Thymus (tissue), 11 donors: Measurements from ENCODE around the gene NXPH2. TPM values are rescaled to one million over a fixed set of nuclear protein-coding genes. Genes with fewer than 3 reads are reported as not detected.
"Not testable (repeated sequence)": the region's sequence is repeated elsewhere in the genome, so short reads cannot be mapped to it uniquely, and the experiment has no call there.

Experiments
- DNase-seq, 9 donors: peaks; one replicate each; pipeline ENCODE4 v3.0.0-alpha.2; 2013; ENCODE audit warnings: low spot score in 9 of 9, low read depth in 6 of 9, missing footprints in 1 of 9
- H3K27ac ChIP-seq, 2 donors: one replicate each; pipeline ENCODE4 v1.5.1; 2013; ENCODE audit warnings: control low read depth in 1 of 2, low read depth in 1 of 2, low read length in 1 of 2, mild to moderate bottlenecking in 1 of 2, moderate library complexity in 1 of 2
- H3K27me3 ChIP-seq, 2 donors: one replicate each; pipeline ENCODE4 v1.5.1; 2013; ENCODE audit warnings: low read length in 1 of 2; ENCODE audit not compliant: control insufficient read depth in 2 of 2, insufficient read depth in 1 of 2
- H3K36me3 ChIP-seq, 2 donors: one replicate each; pipeline ENCODE4 v1.5.1; 2013; ENCODE audit warnings: low read length in 1 of 2, mild to moderate bottlenecking in 1 of 2, moderate library complexity in 1 of 2; ENCODE audit not compliant: control insufficient read depth in 2 of 2, insufficient read depth in 2 of 2
- H3K4me1 ChIP-seq, 2 donors: one replicate each; pipeline ENCODE4 v1.5.1; 2013; ENCODE audit warnings: low read length in 2 of 2; ENCODE audit not compliant: control insufficient read depth in 2 of 2, insufficient read depth in 2 of 2
- H3K4me3 ChIP-seq, 2 donors: one replicate each; pipeline ENCODE4 v1.5.1; 2013; ENCODE audit warnings: low read length in 2 of 2, control low read depth in 1 of 2, mild to moderate bottlenecking in 1 of 2
- H3K9me3 ChIP-seq, 2 donors: one replicate each; pipeline ENCODE4 v1.5.1; 2013; ENCODE audit warnings: low read length in 1 of 2, mild to moderate bottlenecking in 1 of 2; ENCODE audit not compliant: control insufficient read depth in 2 of 2, insufficient read depth in 1 of 2
- WGBS: extraction: QIAGEN DNeasy Blood & Tissue Kit; methylation state at CpG from one replicate; pipeline ENCODE4 v1.1.7; 2013; 5-methylcytosine and 5-hydroxymethylcytosine counted together
- polyA plus RNA-seq: library from polyadenylated mRNA; stranded (reverse); fragments of 200-250 nt; gene quantifications from one replicate; pipeline ENCODE4 v1.2.3, GENCODE V29; 2013
- total RNA-seq: library from RNA; stranded (reverse); fragments of 120-200 nt; gene quantifications from one replicate; pipeline ENCODE4 v1.2.4, GENCODE V29; 2013
- donor health status: healthy.

NXPH2 gene
- total and polyA plus RNA-seq, 2 donors = 0.07 to 1.3 TPM

GRCh38 chr2:138741851-138742250 is 38.3 kb downstream of the NXPH2 start:
- no peak overlapping the region for H3K4me3 ChIP-seq
- WGBS = 97% methylated on average over 2 of the region's 2 CpGs
- H3K27ac ChIP-seq = no peak overlapping the region
- no peaks in the 10 kb centered on the region for H3K4me1 ChIP-seq
- no peaks in the 10 kb centered on the region for H3K27me3 ChIP-seq
- no peaks in the 10 kb centered on the region for H3K36me3 ChIP-seq
- peaks cover 0 to 1% of the 10 kb centered on the region in 2 donors for H3K9me3 ChIP-seq
- no peak for DNase-seq

GRCh38 chr2:138737009-138737554 is 43.1 kb downstream of the NXPH2 start:
- H3K36me3 ChIP-seq, DNase-seq, H3K4me3 ChIP-seq, H3K27ac ChIP-seq, H3K9me3 ChIP-seq, H3K27me3 ChIP-seq, H3K4me1 ChIP-seq: not testable (repeated sequence)
- WGBS = 96% methylated on average over 3 of the region's 3 CpGs

- Histone ChIP-seq H3K27ac (no peak overlapping the region), H3K4me1 (no peaks in the 10 kb centered on the region), H3K36me3 (no peaks in the 10 kb centered on the region), H3K9me3 (peaks cover 0 to 7% of the 10 kb centered on the region in 2 donors), H3K27me3 (no peaks in the 10 kb centered on the region), H3K4me3 (no peak overlapping the region)
- DNase-seq = no peak
- WGBS = 89% methylated on average over 1 of the region's 1 CpG
These were observed 47.5 kb downstream of the NXPH2 start for GRCh38 chr2:138732651-138733050.

GRCh38 chr2:138730497-138731030 is 49.6 kb downstream of the NXPH2 start:
- Histone ChIP-seq H3K4me1 (no peaks in the 10 kb centered on the region), H3K9me3 (no peaks in the 10 kb centered on the region), H3K36me3 (no peaks in the 10 kb centered on the region), H3K4me3 (no peak overlapping the region), H3K27me3 (no peaks in the 10 kb centered on the region), H3K27ac (no peak overlapping the region)
- WGBS = 94% methylated on average over 3 of the region's 3 CpGs
- no peak for DNase-seq

- no peaks in the 10 kb centered on the region for H3K36me3 ChIP-seq
- H3K27me3 ChIP-seq = no peaks in the 10 kb centered on the region
- H3K4me1 ChIP-seq = no peaks in the 10 kb centered on the region
- no peaks in the 10 kb centered on the region for H3K9me3 ChIP-seq
- H3K4me3 ChIP-seq = no peak overlapping the region
- no peak for DNase-seq
- no peak overlapping the region for H3K27ac ChIP-seq
- WGBS = 100% methylated on average over 1 of the region's 1 CpG
These were observed 52.2 kb downstream of the NXPH2 start for GRCh38 chr2:138727956-138728355.

GRCh38 chr2:138726681-138727080 is 53.5 kb downstream of the NXPH2 start:
- H3K27me3 ChIP-seq = no peaks in the 10 kb centered on the region
- no peaks in the 10 kb centered on the region for H3K4me1 ChIP-seq
- H3K4me3 ChIP-seq = no peak overlapping the region
- H3K36me3 ChIP-seq = no peaks in the 10 kb centered on the region
- no peaks in the 10 kb centered on the region for H3K9me3 ChIP-seq
- no peak for DNase-seq
- no peak overlapping the region for H3K27ac ChIP-seq

- Histone ChIP-seq H3K27ac (no peak overlapping the region), H3K4me1 (no peaks in the 10 kb centered on the region), H3K4me3 (no peak overlapping the region), H3K27me3 (no peaks in the 10 kb centered on the region), H3K9me3 (no peaks in the 10 kb centered on the region), H3K36me3 (no peaks in the 10 kb centered on the region)
- no peak for DNase-seq
- WGBS = 96% methylated on average over 2 of the region's 2 CpGs
These were observed 55.3 kb downstream of the NXPH2 start for GRCh38 chr2:138724729-138725459.

- Histone ChIP-seq H3K9me3 (no peaks in the 10 kb centered on the region), H3K36me3 (no peaks in the 10 kb centered on the region), H3K4me1 (no peaks in the 10 kb centered on the region), H3K4me3 (no peak overlapping the region), H3K27me3 (no peaks in the 10 kb centered on the region), H3K27ac (no peak overlapping the region)
- WGBS = over 99% methylated on average over 2 of the region's 2 CpGs
- no peak for DNase-seq
These were observed 55.9 kb downstream of the NXPH2 start for GRCh38 chr2:138724327-138724726.

GRCh38 chr2:138723196-138723987 is 56.8 kb downstream of the NXPH2 start:
- no peak for DNase-seq
- 93% methylated on average over 7 of the region's 7 CpGs for WGBS
- Histone ChIP-seq H3K4me1 (no peaks in the 10 kb centered on the region), H3K27ac (no peak overlapping the region), H3K4me3 (no peak overlapping the region), H3K36me3 (no peaks in the 10 kb centered on the region), H3K27me3 (no peaks in the 10 kb centered on the region), H3K9me3 (no peaks in the 10 kb centered on the region)
